ENCODE results near the gene ZNF281.

GRCh38 chr1:200366577-200367253 is 43.1 kb downstream of the ZNF281 start:
- TF ChIP-seq CTCF (IDR thresholded peaks at IDR 0.05; ENCODE audit: low read length): no peak
- no peak for TF ChIP-seq EZH2 (optimal IDR thresholded peaks at IDR 0.05; ENCODE audit: low read depth, low read length)

Data from MM.1S (cell line).